CD4-positive, alpha-beta T cell treated with Interleukin-1 beta for 1 hour (primary cell): Measurements from ENCODE around the gene CAMTA1.

Experiments
- DNase-seq, 2 donors: peaks; one replicate each; pipeline ENCODE4 v3.0.0-alpha.2; 2020 to 2022

The CAMTA1 gene

DNA sequence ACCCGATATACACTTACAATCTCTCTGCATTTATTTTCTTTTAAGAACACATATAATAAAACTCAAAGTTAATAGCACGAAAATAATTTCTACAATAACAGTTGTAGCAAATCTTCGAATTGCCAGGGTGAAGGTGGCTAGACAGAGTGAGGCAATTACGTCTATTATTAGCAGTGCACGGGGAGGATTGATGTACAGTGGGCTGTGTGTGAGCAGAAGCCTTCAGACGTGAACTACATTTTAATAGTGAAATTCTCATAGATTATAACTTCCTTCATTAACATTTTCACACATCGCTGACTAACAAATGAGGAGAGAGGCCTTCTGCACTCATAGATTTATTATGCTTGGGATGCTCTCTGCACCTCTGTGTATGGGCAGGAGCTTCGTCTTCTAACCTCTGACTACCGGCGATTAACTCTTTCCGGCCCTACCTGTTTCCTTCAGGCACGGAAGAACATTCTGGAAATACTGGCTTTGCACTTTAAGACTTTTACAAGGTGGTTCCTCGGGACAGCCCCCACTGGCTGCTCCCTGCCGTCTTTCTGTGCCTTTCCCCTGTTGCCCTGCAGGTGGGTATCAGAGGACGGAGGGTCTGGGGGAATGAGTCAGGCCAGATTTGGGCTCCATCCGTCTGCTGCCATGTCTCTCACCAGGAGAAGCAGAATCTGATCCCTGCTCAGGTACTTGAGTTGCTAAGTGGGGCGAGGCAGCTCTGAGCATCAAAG lies 200.5 kb downstream of the CAMTA1 start:
- no peak for DNase-seq

DNA sequence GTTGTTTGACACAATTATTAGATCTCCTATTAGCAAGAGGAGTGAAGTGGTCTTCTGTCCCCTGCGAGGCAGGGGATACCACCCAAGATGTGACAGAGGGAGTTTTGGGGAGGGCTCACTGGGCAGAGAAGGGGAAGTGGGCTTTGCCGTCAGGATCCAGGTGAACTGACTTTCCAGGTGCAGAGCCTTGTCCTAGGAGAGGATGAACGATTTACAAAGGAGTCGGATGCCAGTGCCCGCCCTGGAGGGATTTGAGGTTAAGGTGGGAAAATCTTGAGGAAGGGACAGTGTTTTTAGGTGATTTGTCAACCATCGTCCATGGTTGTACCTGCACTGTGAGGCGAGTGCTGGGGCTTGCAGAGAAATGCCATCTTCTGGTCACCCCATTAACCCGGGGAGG lies 201.0 kb downstream of the CAMTA1 start:
- no peak for DNase-seq

DNA sequence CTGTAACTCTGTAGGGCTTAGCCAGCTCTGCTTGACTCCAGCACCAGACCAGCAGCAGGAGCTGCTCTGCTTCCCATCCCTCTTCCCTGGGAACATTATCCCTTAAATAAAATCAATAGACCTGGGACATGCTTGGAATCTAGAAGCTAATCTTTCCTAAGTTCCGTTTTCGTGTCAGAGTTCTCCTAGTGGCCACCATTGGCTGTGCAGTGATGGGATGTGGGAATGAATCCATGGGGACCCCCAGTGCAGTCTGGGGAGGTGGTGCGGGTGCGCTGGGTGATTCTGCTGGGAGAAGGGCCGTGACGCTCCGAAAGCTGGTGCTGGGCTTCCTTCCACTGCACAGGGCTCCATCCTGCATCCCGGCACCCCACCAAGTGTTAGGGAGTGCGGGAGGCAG lies 202.7 kb downstream of the CAMTA1 start:
- no peak for DNase-seq

DNA sequence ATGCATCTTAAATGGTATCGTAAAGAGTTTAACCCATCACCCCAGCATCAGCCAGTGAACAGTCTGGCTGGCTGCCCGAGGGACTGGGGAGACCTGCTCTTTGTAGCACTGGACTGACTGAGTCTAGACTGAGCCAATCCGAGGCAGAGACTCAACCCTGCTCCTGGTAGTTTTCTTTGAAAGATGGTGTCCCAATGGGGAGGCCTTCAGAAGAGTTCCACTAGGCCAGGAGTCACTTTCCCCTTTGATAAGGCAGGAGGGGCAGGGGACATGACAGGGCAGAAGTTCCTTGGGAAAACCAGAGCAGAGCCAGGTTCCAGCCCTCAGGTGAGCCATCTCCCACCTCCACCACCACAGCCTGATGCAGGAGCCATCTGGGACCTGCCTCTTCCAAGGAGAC lies 203.5 kb downstream of the CAMTA1 start:
- no peak for DNase-seq

DNA sequence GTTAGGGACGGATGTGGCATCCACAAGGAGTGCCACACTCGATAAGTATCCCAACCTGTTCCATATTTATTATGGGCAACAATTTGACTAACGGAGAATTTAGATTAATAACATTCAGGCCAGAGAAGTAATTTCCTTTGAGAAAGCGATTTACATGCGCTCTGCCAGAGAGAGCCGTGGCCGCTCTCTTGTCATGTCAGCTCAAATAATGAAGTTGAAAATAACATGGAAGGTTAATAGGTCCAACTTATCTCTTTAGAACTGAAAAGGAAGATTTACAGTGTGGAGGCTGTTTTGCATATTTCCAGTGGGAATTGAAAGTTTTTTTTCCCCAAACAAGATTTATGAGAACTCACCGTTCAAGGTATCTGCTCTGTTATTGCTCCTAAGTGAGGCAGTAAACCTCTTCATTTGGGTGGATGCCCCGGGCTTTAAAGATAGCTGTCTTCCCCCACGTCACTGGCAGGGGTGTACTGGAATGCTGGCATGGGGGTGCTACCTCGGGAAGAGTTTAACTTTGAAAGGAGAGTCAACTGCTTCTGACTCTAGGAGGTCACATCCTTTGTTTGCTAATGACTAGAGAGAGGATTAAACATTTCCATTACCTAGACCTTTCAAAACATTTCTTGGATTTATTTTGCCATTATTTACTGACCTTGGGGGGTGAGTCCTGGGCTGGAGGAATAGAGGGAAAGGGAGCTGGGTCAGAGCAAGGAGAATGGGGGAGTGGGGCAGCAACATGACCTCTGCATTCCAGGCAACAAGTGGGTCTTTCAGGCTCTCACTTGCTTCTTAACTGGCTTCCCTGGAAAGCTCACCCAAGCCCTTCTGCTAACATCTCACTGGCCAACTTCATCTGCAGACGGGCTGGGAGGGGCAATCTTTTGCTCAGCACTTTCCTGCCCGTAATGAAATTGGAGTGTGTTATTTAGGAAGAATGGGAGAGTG lies 204.2 kb downstream of the CAMTA1 start:
- no peak for DNase-seq

DNA sequence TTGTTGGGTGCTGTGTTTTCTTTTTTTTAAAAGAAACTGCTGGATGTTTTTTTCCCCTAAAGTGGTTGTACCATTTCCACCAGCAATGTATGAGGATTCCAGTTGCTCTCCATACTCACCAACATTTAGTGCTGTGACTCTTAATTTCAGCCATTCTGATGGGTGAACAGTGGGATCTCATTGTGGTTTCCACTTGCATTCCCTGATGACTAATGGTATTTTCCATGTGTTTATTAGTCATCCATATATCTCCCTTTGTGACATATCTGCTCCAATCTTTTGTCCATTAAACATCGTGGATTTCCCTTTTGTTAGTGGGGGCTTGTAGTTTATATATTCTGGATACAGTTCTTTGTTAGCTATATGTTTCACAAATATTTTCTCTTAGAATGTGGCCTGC lies 206.0 kb downstream of the CAMTA1 start:
- no peak for DNase-seq

DNA sequence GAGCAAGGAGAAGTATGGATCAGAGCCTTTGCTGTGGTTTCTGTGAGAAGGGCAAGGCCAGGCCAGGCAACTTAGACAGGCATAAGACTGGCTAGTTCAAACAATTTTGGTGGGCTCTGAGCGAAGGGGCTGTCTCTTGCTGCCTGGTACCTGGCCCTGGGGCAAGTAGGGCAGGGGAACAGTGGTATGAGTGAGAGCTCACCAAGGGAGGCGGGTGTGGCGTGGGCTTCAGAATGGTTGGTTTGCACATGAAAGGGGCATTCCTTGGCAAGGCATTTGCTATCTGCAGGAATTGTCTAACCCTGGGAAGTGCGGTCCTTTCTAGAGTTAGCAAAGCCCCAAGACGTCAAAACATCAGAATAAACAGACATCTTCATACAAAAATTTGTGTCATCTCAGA lies 210.5 kb downstream of the CAMTA1 start:
- DNase-seq, result no peak

DNA sequence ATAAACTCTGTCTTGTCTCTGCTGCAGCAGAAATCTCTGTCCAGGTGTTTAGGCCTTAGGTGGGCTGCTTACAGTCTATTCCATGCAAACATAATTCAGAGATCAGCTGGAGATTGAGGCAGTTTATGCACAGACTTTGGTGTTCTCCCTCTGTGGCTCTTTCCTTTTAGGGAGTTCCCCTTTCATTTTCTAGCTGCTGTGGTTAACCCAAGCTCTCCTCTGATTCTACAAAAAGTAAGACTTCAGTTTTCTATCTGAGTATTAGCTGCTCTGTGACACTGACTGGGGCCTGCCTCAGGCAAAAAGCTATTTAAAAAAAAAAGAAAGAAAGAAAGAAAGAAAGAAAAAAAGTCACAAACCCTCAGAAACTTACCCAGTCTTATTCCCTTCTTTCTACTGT lies 211.1 kb downstream of the CAMTA1 start:
- no peak for DNase-seq

DNA sequence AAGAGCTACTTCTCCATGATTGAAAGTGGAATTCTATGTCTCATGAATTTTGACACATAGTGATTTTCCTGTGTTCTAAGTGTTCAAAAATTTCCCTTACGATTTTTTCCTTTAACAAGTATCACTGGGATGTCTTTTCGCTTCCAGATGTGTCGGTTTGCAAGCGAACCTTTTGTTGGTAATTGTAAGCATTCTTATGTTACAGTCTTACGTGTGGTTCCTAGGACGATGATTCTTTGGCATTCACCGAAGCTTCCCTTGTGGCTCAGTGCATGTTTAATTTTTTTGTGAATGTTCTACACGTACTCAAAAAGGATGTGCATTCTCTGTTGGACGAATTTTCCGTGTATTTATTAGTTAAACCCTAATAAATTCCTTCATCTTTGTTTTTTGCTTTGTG lies 211.6 kb downstream of the CAMTA1 start:
- no peak for DNase-seq

DNA sequence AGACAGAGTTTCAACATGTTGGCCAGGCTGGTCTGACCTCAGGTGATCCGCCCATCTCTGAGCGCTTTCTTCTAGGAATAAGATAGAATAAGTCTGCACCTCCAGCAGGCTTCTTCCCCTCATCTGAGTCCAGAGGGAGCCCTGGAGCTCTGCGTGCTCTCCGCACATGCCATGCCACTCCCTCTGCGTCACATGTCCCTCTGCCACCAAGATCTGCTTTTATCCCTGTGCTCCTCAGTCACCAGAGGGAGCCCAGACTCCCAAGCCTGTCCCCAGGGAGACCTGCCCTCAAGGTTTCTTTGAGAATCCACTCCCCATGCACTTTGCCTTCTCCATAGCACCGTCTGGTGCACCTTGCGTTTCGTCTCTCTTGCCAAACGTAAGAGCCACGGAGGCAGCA lies 213.0 kb downstream of the CAMTA1 start:
- DNase-seq, result no peak

DNA sequence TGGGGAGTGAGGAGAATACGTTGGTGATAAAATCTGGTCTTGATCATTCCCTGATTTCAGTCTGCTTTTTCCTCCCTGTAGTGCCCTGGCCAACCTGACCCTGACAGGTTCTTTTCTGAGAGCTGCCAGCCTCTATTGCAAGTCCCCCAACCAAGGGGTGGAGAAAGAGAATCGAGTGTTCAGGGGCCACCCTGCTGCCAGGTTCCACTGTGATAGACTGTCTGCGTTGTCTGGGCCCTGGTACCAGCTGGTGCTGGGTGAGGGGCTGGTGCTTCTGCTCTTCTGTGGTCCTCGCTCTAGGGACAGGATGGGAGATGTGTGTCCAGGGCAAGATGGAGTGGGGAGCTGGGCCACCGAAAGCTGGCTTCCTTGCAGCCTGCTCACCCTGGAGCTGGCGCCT lies 214.6 kb downstream of the CAMTA1 start:
- DNase-seq, result no peak

DNA sequence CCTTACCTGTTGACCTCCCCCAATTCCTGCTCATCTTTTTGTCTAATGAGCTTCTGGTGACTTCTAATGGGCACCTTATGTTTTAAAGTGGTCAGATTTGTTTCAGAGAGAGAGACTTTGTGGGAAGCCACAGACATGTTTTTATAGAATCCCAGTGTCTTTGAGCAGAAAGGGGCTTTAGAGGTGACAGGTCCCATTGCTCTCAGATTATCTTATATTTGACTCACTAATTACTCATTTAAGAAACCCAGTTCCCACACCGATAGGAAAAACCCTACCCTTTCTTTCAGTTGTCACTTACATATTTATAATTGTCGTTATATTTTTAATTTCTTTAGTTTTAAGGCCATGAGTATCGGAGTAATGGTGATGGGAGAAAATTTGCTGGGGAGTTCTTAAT lies 215.5 kb downstream of the CAMTA1 start:
- no peak for DNase-seq

DNA sequence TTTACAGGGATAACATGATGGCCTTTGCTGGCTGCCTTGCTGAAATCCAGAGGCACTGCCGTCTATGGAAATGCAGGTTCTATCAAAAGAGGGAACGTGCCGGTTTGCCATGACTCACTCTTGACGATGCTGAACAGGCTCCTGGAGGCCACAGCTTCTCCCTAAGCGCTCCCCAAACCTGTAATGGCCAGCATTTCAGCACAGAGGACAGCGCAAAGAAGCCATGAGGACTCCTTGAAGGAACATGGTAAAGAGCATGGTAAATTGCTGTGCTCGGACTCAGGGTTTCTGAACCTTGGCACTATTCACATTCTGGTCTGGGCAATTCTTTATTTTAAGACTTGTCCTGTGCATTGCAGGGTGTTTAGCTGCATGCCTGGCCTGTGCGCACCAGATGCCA lies 217.5 kb downstream of the CAMTA1 start:
- no peak for DNase-seq

DNA sequence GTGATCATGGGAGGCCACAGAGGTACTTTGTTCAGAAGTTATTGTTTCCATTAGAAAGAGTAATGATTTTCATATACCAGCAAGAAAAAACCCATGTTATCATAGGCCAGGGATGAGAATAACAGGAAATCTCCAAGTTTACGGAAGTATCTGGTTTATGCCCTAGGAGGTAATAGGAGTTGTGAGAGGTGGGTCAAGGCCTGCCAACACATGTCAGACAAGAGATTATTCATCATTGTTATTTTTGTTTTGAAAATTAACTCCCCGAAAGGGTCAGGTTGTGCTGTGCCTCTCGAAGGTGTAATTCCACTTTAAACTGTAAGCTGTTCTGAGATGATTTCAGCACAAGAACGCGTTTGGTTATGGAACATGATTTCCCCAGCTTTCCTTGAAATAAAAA lies 218.4 kb downstream of the CAMTA1 start:
- DNase-seq, result no peak

DNA sequence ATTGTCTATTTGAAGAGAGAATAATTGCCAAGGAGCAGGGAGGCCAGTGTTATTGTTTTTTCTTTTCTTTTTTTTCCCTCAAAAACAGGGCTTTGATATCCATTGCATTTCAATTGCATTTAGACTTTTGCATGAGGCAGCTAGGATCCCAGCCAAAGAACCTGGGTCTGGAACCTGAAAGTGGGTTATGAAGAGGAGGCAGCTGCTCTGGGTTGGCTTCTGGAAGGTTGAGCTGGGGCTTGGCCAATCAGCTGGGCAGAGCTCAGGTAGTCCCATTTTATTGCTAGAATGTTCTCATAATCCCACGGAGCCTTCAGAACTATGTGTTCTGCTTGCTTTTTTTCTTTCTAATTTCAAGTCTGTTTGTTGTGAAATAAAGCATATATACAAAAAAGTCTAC lies 218.9 kb downstream of the CAMTA1 start:
- no peak for DNase-seq

DNA sequence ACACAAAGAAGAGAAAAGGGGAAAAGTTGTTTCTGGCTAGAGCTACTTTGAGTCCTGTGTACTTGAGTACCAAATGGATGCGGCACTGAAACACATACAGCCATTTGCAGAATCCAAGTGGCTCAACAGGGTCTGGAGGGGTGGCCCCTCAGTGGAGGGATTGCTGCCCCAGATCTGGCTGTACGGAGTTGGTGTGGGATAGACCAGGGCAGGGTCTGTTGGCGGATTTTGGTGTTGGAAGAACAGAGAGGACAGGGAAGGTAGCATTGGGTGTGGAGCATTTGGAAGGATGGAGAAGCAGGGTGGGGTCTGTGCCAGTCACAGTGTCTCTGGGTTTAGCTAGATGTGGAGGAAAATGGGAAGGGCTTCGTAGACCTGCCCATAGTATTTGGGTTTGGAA lies 220.5 kb downstream of the CAMTA1 start:
- no peak for DNase-seq

DNA sequence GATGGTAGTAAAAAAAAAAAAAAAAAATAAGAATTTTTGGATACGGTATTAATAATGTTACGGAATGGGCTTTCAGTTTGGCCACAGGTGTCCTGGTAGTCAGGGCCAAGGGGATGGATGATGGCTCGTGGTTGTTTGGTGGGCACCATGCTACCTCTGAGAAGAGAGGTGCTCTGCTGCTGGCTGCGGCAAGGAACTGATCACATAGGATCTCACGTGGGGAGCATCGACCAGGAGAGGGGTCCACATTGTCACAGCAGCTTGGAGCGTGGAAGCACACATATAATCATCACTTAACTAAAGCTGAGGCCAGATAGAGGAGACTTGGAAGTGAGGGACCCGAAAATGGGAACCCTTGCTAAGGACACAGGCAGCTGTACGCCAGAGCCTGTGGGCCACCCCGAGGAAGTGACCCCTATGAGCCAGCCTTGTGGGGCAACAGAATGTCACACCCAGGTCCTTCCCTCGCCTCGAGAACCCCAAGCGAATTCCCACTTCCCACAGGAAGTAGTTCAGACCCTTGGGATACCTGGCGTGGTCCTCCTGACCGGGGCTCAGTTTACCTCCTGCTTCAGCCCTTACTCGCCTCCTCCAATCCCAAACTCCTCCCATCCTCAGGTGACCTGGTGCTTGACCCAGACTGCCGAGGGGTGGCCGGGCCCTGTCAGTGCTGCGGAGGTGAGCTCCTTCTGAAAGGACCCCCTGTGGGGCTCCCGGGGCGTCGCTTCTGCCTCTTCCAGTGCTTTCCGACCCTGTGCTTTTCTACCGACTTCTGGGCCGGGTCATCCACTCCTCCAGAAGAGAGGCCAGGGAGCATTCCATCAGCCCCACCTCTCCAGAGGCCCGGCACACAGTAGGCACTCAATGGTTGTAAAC lies 222.0 kb downstream of the CAMTA1 start:
- no peak for DNase-seq

DNA sequence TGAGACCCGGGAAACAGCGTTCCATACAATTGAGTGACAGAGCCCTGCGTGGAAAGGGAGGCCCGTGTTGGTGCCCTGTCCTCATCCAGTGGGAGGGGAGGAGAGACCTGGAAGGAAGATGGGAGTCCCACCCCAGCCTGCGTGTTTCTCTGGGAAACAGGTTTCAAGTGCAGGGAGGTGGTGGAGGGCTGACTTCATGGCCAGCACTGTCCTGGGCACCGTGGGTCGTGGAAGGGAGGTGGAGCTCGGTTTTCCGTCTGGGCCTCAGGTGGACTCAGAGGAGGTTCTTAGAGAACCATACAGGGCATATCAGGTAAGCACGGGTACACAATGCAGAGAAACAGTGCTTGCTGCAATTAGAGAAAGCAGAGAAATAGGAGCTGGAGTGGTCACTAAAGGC lies 222.6 kb downstream of the CAMTA1 start:
- no peak for DNase-seq

DNA sequence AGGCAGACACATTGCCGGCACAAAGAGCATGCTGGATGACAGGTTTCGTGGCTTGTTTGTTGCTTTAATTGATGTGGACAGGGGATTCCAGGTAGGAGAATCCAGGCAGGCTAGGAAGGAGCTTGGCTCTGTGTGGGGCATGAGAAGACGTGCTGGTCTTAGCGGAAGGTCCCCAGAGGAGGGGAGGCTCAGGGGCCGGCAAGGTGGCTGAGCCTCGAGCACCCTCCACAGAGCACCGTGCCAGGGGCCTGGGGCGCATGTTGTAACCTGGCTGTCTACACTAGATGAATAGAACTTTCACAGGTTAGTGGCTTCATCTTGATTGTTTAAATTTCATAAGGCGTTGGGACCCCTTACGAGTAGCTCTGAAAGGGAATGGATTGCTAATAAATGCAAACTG lies 223.1 kb downstream of the CAMTA1 start:
- no peak for DNase-seq

DNA sequence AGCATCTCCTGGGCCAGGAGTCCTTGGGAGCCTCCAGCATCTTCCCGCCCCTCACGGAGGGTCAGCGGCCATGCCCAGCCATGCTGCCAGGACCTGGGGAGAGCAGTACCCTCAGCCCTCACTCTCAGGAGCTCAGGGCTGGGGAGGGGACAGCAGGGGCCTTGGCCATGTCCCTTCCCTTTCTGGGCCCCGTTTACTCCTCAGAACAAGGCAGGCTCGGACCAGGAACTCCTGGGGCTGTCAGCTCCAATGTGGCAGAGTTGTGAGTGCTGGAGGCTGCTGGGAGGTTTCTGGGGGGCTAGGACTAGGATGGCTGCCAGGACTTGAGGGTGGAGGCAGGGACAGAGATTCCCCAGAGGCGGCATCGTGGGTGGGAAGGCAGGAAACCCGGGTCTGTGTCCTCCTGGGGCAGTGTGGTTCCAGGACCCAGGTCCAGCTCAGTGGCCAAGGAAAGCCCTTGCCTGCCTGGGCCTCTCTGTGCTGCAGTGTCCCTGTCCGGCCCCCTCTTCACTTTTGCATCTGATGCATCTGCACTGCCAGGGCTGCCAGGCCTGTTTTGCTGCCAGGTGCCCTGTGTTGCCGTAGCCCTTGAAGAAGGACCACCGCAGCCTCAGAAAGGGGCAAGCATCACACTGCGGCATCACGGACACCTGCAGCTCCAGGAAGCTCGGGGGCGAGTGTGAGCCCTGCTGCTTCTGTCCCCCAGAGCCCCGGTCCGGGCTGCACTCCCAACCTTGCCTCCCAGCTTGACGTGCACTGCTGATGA lies 223.9 kb downstream of the CAMTA1 start:
- no peak for DNase-seq

DNA sequence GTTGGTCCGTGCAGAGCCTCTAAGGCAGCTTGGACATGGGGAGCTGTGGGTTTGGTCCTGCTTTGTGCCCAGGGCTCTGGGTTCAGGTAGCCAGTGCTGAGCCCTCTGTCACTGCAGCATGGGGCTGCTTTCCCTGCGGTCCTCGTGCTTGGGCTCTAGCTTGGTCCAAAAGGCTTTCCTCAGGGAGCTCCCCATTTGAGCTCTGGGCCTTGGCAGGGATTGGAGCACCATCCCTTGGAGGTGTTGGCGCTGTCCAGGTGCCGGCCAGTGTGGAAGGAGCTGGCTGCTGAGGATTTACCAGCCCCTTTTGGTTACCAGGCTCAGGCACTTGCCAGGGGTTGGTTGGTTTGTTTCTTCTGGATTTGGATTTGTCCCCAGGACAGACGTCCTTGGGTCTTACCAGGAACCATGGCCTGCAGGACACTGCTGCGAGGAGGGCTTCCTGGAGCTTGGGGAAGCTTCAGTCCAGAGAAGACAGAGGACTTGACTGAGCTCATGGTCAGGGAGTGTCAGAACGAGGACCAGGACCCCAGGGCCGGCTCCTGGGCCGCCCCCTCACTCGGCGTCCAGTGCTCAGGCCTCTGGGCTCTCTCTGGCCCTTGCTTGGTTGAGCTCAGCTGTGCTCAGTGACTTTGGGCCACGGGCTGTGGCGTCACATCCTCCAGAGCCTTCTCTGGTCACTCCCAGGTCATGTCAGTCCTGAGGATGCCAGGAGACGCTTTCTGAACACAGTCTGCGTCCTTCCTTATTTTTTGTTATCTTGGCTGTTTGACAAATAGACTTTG lies 224.7 kb downstream of the CAMTA1 start:
- no peak for DNase-seq
